ENCODE measurements around the gene CFAP58.
A peak's percentile ranks its signal among the peaks of the same experiment; 100 is the strongest.

CFAP58 gene

GRCh38 chr10:104349623-104350126 lies 4.0 kb upstream of the CFAP58 start:
- Mint-ChIP-seq H3K36me3 (ENCODE audit: low read depth) (peaks cover 6% of the 10 kb centered on the region), H3K27ac (no peak overlapping the region), H3K4me1 (ENCODE audit: low read depth) (peaks cover 27% of the 10 kb centered on the region), H3K4me3 (no peak overlapping the region), H3K27me3 (ENCODE audit: low read depth) (no peaks in the 10 kb centered on the region), H3K9me3 (peaks cover 9% of the 10 kb centered on the region)
- DNase-seq (ENCODE audit: low spot score) = no peak

DNA sequence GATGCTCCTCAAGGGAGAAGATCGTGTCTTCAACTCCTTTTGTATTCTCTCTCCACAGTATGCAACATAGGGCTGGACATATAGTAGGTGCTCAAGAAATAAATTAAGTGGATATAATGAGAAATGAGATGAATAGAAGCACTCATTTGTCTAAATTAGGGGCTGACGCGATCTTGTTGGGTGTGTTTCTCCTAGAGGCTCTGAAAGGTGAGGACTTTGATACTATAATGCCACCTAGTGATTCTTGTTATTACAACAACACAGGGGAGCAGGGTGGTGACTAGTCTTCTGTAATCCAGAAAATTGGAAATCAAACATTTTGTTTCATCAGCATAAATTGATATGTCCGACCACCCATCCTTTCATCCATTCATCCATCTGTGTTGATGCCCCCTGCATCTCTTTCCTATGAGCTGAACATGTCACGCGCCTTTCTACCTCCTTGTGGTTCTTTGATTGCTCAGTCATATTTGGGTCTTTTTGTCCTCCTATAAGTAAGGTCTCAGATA lies 3.5 kb upstream of the CFAP58 start:
- peaks cover 8% of the 10 kb centered on the region for H3K9me3 Mint-ChIP-seq
- peaks cover 6% of the 10 kb centered on the region for H3K36me3 Mint-ChIP-seq (ENCODE audit: low read depth)
- no peak for DNase-seq (ENCODE audit: low spot score)
- H3K4me3 Mint-ChIP-seq = no peak overlapping the region
- no peak overlapping the region for H3K27ac Mint-ChIP-seq
- H3K27me3 Mint-ChIP-seq (ENCODE audit: low read depth) = no peaks in the 10 kb centered on the region
- H3K4me1 Mint-ChIP-seq (ENCODE audit: low read depth) = peaks cover 27% of the 10 kb centered on the region

- no peak for DNase-seq (ENCODE audit: low spot score)
- H3K27me3 Mint-ChIP-seq (ENCODE audit: low read depth) = no peaks in the 10 kb centered on the region
- peaks cover 18% of the 10 kb centered on the region for H3K4me1 Mint-ChIP-seq (ENCODE audit: low read depth)
- H3K27ac Mint-ChIP-seq = peak overlapping the region; percentile 7
- no peaks in the 10 kb centered on the region for H3K9me3 Mint-ChIP-seq
- H3K36me3 Mint-ChIP-seq (ENCODE audit: low read depth) = no peaks in the 10 kb centered on the region
- H3K4me3 Mint-ChIP-seq = peak overlapping the region; percentile 64
These were observed 2.5 kb upstream of the CFAP58 start for GRCh38 chr10:104351061-104351702.

- no peaks in the 10 kb centered on the region for H3K36me3 Mint-ChIP-seq (ENCODE audit: low read depth)
- H3K27me3 Mint-ChIP-seq (ENCODE audit: low read depth) = no peaks in the 10 kb centered on the region
- no peaks in the 10 kb centered on the region for H3K9me3 Mint-ChIP-seq
- peak overlapping the region; percentile 52 for H3K27ac Mint-ChIP-seq
- DNase-seq (ENCODE audit: low spot score) = no peak
- no peak overlapping the region for H3K4me3 Mint-ChIP-seq
- H3K4me1 Mint-ChIP-seq (ENCODE audit: low read depth) = peaks cover 17% of the 10 kb centered on the region
These were observed 1.7 kb upstream of the CFAP58 start for GRCh38 chr10:104351919-104352318.

DNA sequence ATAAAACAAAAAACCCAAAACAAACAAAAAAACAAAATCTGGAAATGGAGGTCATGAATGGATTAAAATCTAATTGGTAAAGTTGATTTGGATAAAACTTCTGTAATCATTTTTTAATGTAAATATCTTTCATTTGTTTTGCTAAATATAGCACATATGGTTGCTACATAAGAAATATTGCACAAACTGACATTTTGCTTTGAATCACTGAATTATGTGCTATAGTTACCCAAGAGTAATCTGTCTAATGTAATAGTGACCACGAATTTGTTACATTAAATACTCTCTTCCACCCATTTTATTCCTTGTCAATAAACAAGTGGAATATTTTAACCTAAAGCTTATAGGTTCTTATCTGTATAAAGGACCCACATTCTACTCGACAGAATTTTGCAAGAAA lies 6.2 kb downstream of the CFAP58 start:
- Mint-ChIP-seq H3K36me3 (ENCODE audit: low read depth) (no peaks in the 10 kb centered on the region), H3K27me3 (ENCODE audit: low read depth) (peaks cover 6% of the 10 kb centered on the region), H3K4me1 (ENCODE audit: low read depth) (peaks cover 11% of the 10 kb centered on the region), H3K27ac (no peak overlapping the region), H3K9me3 (no peaks in the 10 kb centered on the region), H3K4me3 (no peak overlapping the region)
- no peak for DNase-seq (ENCODE audit: low spot score)

GRCh38 chr10:104367904-104368303 lies 14.3 kb downstream of the CFAP58 start:
- H3K4me3 Mint-ChIP-seq = no peak overlapping the region
- no peak for DNase-seq (ENCODE audit: low spot score)
- H3K36me3 Mint-ChIP-seq (ENCODE audit: low read depth) = no peaks in the 10 kb centered on the region
- H3K4me1 Mint-ChIP-seq (ENCODE audit: low read depth) = peaks cover under 1% of the 10 kb centered on the region
- peaks cover 3% of the 10 kb centered on the region for H3K9me3 Mint-ChIP-seq
- H3K27ac Mint-ChIP-seq = no peak overlapping the region
- H3K27me3 Mint-ChIP-seq (ENCODE audit: low read depth) = peaks cover 15% of the 10 kb centered on the region

- no peak for DNase-seq (ENCODE audit: low spot score)
- peaks cover 13% of the 10 kb centered on the region for H3K27me3 Mint-ChIP-seq (ENCODE audit: low read depth)
These were observed 14.7 kb downstream of the CFAP58 start for GRCh38 chr10:104368381-104368780.

GRCh38 chr10:104371753-104372152 lies 18.1 kb downstream of the CFAP58 start:
- Mint-ChIP-seq H3K27me3 (ENCODE audit: low read depth) (peaks cover 23% of the 10 kb centered on the region), H3K27ac (no peak overlapping the region), H3K4me1 (ENCODE audit: low read depth) (no peaks in the 10 kb centered on the region), H3K36me3 (ENCODE audit: low read depth) (no peaks in the 10 kb centered on the region), H3K4me3 (no peak overlapping the region), H3K9me3 (peaks cover 3% of the 10 kb centered on the region)
- no peak for DNase-seq (ENCODE audit: low spot score)

More at GRCh38 chr10:104368381-104368780, 14.7 kb downstream of the CFAP58 start:
- no peak overlapping the region for H3K4me3 Mint-ChIP-seq
- H3K9me3 Mint-ChIP-seq = peaks cover 3% of the 10 kb centered on the region
- no peaks in the 10 kb centered on the region for H3K4me1 Mint-ChIP-seq (ENCODE audit: low read depth)
- no peaks in the 10 kb centered on the region for H3K36me3 Mint-ChIP-seq (ENCODE audit: low read depth)
- no peak overlapping the region for H3K27ac Mint-ChIP-seq

DNA sequence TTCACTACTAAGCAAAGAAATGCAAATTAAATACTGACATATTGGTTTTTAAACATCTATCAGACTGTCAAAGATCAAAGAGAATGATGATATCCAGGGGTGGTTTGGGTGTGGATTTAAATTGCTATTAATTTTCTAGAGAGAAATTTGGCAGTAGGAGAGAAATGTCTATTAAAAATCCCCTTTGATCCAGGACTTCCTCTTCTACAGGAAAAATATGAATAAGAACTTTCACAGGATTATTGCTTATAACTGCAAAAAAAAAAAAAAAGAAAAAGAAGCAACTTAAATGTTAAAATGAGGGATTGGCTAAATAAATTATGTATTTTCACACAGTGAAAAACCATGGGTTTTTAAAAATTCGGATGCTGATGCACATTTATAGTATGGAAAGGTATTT lies 21.0 kb downstream of the CFAP58 start:
- no peak for DNase-seq (ENCODE audit: low spot score)
- Mint-ChIP-seq H3K4me1 (ENCODE audit: low read depth) (peaks cover 4% of the 10 kb centered on the region), H3K27ac (no peak overlapping the region), H3K36me3 (ENCODE audit: low read depth) (no peaks in the 10 kb centered on the region), H3K4me3 (no peak overlapping the region), H3K9me3 (peaks cover 3% of the 10 kb centered on the region), H3K27me3 (ENCODE audit: low read depth) (peaks cover 29% of the 10 kb centered on the region)

DNA sequence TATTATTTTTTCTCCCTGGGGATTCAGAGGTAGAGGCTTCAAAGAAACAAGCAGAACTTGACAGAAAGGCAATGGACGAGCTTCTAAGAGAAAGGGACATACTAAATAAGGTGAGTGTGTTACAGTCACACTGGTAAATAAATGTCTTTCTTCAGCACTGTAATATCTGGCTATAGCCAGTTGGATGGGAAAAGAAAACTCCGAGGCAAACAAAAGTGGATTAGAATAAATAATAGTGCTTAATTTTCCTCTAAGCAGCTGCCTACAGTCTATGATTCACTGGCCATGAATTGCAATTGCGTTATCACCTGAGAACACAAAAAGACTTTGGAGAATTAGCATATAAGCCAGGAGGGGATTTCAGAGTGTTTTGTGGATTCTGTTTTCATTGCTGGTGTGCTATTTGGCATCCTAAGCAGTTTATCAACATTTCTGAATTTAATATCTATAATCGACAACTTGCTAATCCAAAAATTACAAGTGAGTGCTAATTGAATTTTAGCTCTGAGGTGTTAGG lies 23.2 kb downstream of the CFAP58 start:
- peaks cover 29% of the 10 kb centered on the region for H3K27me3 Mint-ChIP-seq (ENCODE audit: low read depth)
- no peaks in the 10 kb centered on the region for H3K9me3 Mint-ChIP-seq
- H3K4me3 Mint-ChIP-seq = no peak overlapping the region
- H3K36me3 Mint-ChIP-seq (ENCODE audit: low read depth) = no peaks in the 10 kb centered on the region
- no peak for DNase-seq (ENCODE audit: low spot score)
- H3K27ac Mint-ChIP-seq = no peak overlapping the region
- H3K4me1 Mint-ChIP-seq (ENCODE audit: low read depth) = peaks cover 5% of the 10 kb centered on the region

GRCh38 chr10:104380336-104380735 lies 26.7 kb downstream of the CFAP58 start:
- Mint-ChIP-seq H3K27me3 (ENCODE audit: low read depth) (peaks cover 22% of the 10 kb centered on the region), H3K27ac (no peak overlapping the region), H3K9me3 (no peaks in the 10 kb centered on the region), H3K4me3 (no peak overlapping the region), H3K36me3 (ENCODE audit: low read depth) (peaks cover 1% of the 10 kb centered on the region), H3K4me1 (ENCODE audit: low read depth) (peaks cover 11% of the 10 kb centered on the region)
- no peak for DNase-seq (ENCODE audit: low spot score)

- H3K4me1 Mint-ChIP-seq (ENCODE audit: low read depth) = peaks cover 23% of the 10 kb centered on the region
- peaks cover 1% of the 10 kb centered on the region for H3K36me3 Mint-ChIP-seq (ENCODE audit: low read depth)
- H3K27ac Mint-ChIP-seq = no peak overlapping the region
- no peaks in the 10 kb centered on the region for H3K9me3 Mint-ChIP-seq
- no peak for DNase-seq (ENCODE audit: low spot score)
- H3K27me3 Mint-ChIP-seq (ENCODE audit: low read depth) = peaks cover 8% of the 10 kb centered on the region
- H3K4me3 Mint-ChIP-seq = peak overlapping the region; percentile 8
These were observed 33.7 kb downstream of the CFAP58 start for GRCh38 chr10:104387130-104387888.

DNA sequence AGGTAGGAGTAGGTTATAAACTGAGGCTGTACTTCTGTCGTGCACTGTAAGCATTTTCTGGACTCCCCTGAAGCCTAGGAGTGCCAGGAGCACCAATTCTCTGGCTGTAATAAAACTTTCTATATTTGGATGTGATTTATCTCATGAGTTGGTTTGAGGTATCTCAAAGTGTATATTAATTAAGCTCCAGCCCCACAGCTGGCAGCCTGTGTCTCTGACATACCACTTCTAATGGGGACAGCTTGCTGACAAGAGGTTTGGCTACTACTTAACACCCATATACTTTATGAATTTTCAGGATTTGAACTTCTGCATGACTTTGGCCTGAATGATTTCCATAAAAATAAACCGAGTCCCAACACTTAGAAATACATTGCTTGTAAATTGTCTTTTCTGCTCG lies 35.2 kb downstream of the CFAP58 start:
- DNase-seq (ENCODE audit: low spot score) = no peak
- H3K27me3 Mint-ChIP-seq (ENCODE audit: low read depth) = peaks cover 14% of the 10 kb centered on the region
- H3K27ac Mint-ChIP-seq = no peak overlapping the region
- H3K9me3 Mint-ChIP-seq = no peaks in the 10 kb centered on the region
- H3K36me3 Mint-ChIP-seq (ENCODE audit: low read depth) = peaks cover 1% of the 10 kb centered on the region
- H3K4me1 Mint-ChIP-seq (ENCODE audit: low read depth) = peaks cover 23% of the 10 kb centered on the region
- no peak overlapping the region for H3K4me3 Mint-ChIP-seq
